GM12878 (cell line): ENCODE results near the gene MIEF1. TPM values are rescaled to one million over a fixed set of nuclear protein-coding genes. Genes with fewer than 3 reads are reported as not detected.

Experiments used
- CBFB ChIP-seq: IDR thresholded peaks from 2 replicates; pipeline ENCODE4 v1.6.1; 2016; ENCODE audit warnings: antibody characterized with exemption, low read depth
- DPF2 ChIP-seq: fragments of 450-650 bp; IDR thresholded peaks from 2 replicates; pipeline ENCODE4 v1.6.1; 2017; ENCODE audit warnings: mild to moderate bottlenecking
- E2F8 ChIP-seq: fragments of 450-650 bp; IDR thresholded peaks from 2 replicates; pipeline ENCODE4 v1.6.1; 2018; ENCODE audit warnings: mild to moderate bottlenecking, low read depth, moderate library complexity; ENCODE audit not compliant: partially characterized antibody
- ESRRA ChIP-seq: IDR thresholded peaks from 2 replicates; pipeline ENCODE4 v1.6.1; 2012; ENCODE audit warnings: mild to moderate bottlenecking, low read length, improper control_type of control experiment
- FOXM1 ChIP-seq: IDR thresholded peaks from 2 replicates; pipeline ENCODE4 v1.6.1; 2012; ENCODE audit warnings: low read depth, mild to moderate bottlenecking, inconsistent platforms, low read length, moderate library complexity
- IKZF1 ChIP-seq: fragments of 450-650 bp; conservative IDR thresholded peaks from 2 replicates; pipeline ENCODE4 v1.6.1; 2017; ENCODE audit warnings: antibody characterized with exemption, mild to moderate bottlenecking
- IRF3 ChIP-seq: fragments of 450-650 bp; IDR thresholded peaks from 2 replicates; pipeline ENCODE4 v1.6.1; 2014; ENCODE audit warnings: mild to moderate bottlenecking
- MEF2B ChIP-seq: fragments of 450-650 bp; IDR thresholded peaks from 2 replicates; pipeline ENCODE4 v1.6.1; 2018; ENCODE audit warnings: mild to moderate bottlenecking, moderate library complexity; ENCODE audit not compliant: partially characterized antibody, poor library complexity, severe bottlenecking
- NR2C1 ChIP-seq: fragments of 450-650 bp; IDR thresholded peaks from 2 replicates; pipeline ENCODE4 v1.6.1; 2017; ENCODE audit warnings: antibody characterized with exemption, mild to moderate bottlenecking, moderate library complexity
- NRF1 ChIP-seq: conservative IDR thresholded peaks from 2 replicates; pipeline ENCODE4 v1.6.1; 2011; ENCODE audit warnings: mild to moderate bottlenecking, low read depth, low read length, improper control_type of control experiment
- PKNOX1 ChIP-seq: fragments of 450-650 bp; IDR thresholded peaks from 2 replicates; pipeline ENCODE4 v1.6.1; 2016; ENCODE audit warnings: mild to moderate bottlenecking
- RUNX3 ChIP-seq: IDR thresholded peaks from 2 replicates; pipeline ENCODE4 v1.6.1; 2012; ENCODE audit warnings: low read length, inconsistent platforms
- SMAD1 ChIP-seq: fragments of 450-650 bp; IDR thresholded peaks from 2 replicates; pipeline ENCODE4 v1.6.1; 2018; ENCODE audit warnings: mild to moderate bottlenecking, low read depth; ENCODE audit not compliant: partially characterized antibody
- SREBF2 ChIP-seq: IDR thresholded peaks from 2 replicates; pipeline ENCODE4 v1.6.1; 2012; ENCODE audit warnings: mild to moderate bottlenecking, low read length
- TCF12 ChIP-seq: IDR thresholded peaks from 2 replicates; pipeline ENCODE4 v1.6.1; 2011; ENCODE audit warnings: low read depth, mild to moderate bottlenecking, low read length
- TCF3 ChIP-seq: IDR thresholded peaks from 2 replicates; pipeline ENCODE4 v1.6.1; 2012; ENCODE audit warnings: low read depth, mild to moderate bottlenecking, low read length, borderline replicate concordance; ENCODE audit not compliant: insufficient read depth
- ZNF217 ChIP-seq: fragments of 450-650 bp; IDR thresholded peaks from 2 replicates; pipeline ENCODE4 v1.6.1; 2017; ENCODE audit warnings: antibody characterized with exemption, mild to moderate bottlenecking
- polyA plus RNA-seq, 11 experiments: library from polyadenylated mRNA; depleted of rRNA in 4 of 11; unstranded in 6 of 11; stranded (reverse) in 5 of 11; fragments of >200 nt; fragmentation: Nextera tagmentation in 4 of 11; fragmentation: Illumina TruSeq in 1 of 11; extraction: Ambion mirVana in 4 of 11; extraction: Trizol in 1 of 11; gene quantifications; 1 replicate in 1 of 11; 2 replicates in 10 of 11; pipeline versions ENCODE4 v1.2.1 to v1.2.3, GENCODE V29; 2011 to 2016; ENCODE audit warnings: inconsistent platforms in 2 of 11, missing spikeins in 2 of 11, low read depth in 1 of 11
- total RNA-seq, 4 experiments: library from RNA; depleted of rRNA in 3 of 4; stranded (reverse); fragments of >200 nt in 3 of 4; fragmentation: Illumina TruSeq in 1 of 4; extraction: Trizol in 1 of 4; gene quantifications; 2 replicates each; pipeline versions ENCODE4 v1.2.1 to v1.2.3, GENCODE V29; 2013 to 2021
- TF ChIP-seq, protein P1 (sequence below): fragments of 450-650 bp; conservative IDR thresholded peaks from 2 replicates; pipeline ENCODE4 v1.6.1; 2017; ENCODE audit warnings: mild to moderate bottlenecking, moderate library complexity
- TF ChIP-seq, protein P2 (sequence below): IDR thresholded peaks from 2 replicates; pipeline ENCODE4 v1.6.1; 2011; ENCODE audit warnings: low read depth, low read length, improper control_type of control experiment, borderline replicate concordance

The MIEF1 gene
- total and polyA plus RNA-seq, 10 of the 15 experiments (the other 5 are each of a cell fraction or from before 2014, with no cell fraction given) = 12.4 to 52.3 (median 29.3) TPM

- TF ChIP-seq NR2C1 (no peak), ESRRA (no peak), E2F8 (no peak), IRF3 (no peak), TCF3 (no peak), SMAD1 (no peak), ZNF217 (no peak), SREBF2 (no peak), DPF2 (no peak; the same call in 1 of the 2 replicates), MEF2B (peak; percentile 72), CBFB (no peak), TCF12 (no peak), NRF1 (no peak), FOXM1 (no peak), IKZF1 (peak; percentile 79), RUNX3 (peak; percentile 19; the same call in 1 of the 2 replicates), PKNOX1 (no peak; the same call in 1 of the 2 replicates)
- TF ChIP-seq, protein P1, sequence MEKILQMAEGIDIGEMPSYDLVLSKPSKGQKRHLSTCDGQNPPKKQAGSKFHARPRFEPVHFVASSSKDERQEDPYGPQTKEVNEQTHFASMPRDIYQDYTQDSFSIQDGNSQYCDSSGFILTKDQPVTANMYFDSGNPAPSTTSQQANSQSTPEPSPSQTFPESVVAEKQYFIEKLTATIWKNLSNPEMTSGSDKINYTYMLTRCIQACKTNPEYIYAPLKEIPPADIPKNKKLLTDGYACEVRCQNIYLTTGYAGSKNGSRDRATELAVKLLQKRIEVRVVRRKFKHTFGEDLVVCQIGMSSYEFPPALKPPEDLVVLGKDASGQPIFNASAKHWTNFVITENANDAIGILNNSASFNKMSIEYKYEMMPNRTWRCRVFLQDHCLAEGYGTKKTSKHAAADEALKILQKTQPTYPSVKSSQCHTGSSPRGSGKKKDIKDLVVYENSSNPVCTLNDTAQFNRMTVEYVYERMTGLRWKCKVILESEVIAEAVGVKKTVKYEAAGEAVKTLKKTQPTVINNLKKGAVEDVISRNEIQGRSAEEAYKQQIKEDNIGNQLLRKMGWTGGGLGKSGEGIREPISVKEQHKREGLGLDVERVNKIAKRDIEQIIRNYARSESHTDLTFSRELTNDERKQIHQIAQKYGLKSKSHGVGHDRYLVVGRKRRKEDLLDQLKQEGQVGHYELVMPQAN = no peak
- TF ChIP-seq, protein P2, sequence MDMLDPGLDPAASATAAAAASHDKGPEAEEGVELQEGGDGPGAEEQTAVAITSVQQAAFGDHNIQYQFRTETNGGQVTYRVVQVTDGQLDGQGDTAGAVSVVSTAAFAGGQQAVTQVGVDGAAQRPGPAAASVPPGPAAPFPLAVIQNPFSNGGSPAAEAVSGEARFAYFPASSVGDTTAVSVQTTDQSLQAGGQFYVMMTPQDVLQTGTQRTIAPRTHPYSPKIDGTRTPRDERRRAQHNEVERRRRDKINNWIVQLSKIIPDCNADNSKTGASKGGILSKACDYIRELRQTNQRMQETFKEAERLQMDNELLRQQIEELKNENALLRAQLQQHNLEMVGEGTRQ = no peak
Observed at GRCh38 chr22:39462443-39463221, 39.5 kb upstream of the MIEF1 start (continued).
